PC-3 (cell line): ENCODE measurements around the gene S100A16. TPM values are rescaled to one million over a fixed set of nuclear protein-coding genes. Genes with fewer than 3 reads are reported as not detected.

Experiments used
- ATAC-seq: fragments of 200-7000 bp; cut with Tn5 transposase; 2 replicates; pipeline ENCODE4 v1.9.1; 2020; ENCODE audit warnings: mild to moderate bottlenecking, moderate library complexity
- BruUV-seq: library from RNA; stranded (reverse); fragments of 400-500 nt; replicated peaks from 2 replicates; lab custom pipeline; 2021; lab: Mats Ljungman, UMichigan
- CTCF ChIA-PET: fragments of 300-600 bp; sonication (Branson Sonifier 250); formaldehyde crosslinking; loops from one replicate; lab custom pipeline; 2022; ENCODE audit warnings: antibody characterized with exemption; lab: Charles Lee
- POLR2A ChIA-PET: fragments of 300-600 bp; sonication (Branson Sonifier 250); formaldehyde crosslinking; loops from one replicate; lab custom pipeline; 2022; ENCODE audit warnings: antibody characterized with exemption; ENCODE audit not compliant: unreplicated experiment; lab: Charles Lee
- DNase-seq: peaks from one replicate; pipeline ENCODE4 v3.0.0-alpha.2; 2015
- H2AFZ ChIP-seq: fragments of 300-600 bp; sonication (generic); 2 replicates; pipeline ENCODE4 v1.6.0; 2016; ENCODE audit warnings: antibody characterized with exemption, low read length
- H3F3A ChIP-seq: fragments of 300-600 bp; sonication (generic); one replicate; pipeline ENCODE4 v1.6.0; 2017; ENCODE audit warnings: antibody characterized with exemption, low read length, control low read depth, mild to moderate bottlenecking; ENCODE audit not compliant: unreplicated experiment
- H3K27ac ChIP-seq: fragments of 300-600 bp; sonication (generic); 2 replicates; pipeline ENCODE4 v1.5.1; 2016; ENCODE audit warnings: mild to moderate bottlenecking, low read length
- H3K27me3 ChIP-seq: fragments of 300-600 bp; sonication (generic); 2 replicates; pipeline ENCODE4 v1.6.1; 2016; ENCODE audit warnings: low read length, mixed read lengths
- H3K36me3 ChIP-seq: fragments of 300-600 bp; sonication (generic); 2 replicates; pipeline ENCODE4 v1.6.1; 2016; ENCODE audit warnings: low read depth, mixed run types, low read length, mixed read lengths
- H3K4me1 ChIP-seq: fragments of 300-600 bp; sonication (generic); 2 replicates; pipeline ENCODE4 v1.5.1; 2016; ENCODE audit warnings: low read length; ENCODE audit not compliant: insufficient read depth
- H3K4me2 ChIP-seq: fragments of 300-600 bp; sonication (generic); 2 replicates; pipeline ENCODE4 v1.6.0; 2016; ENCODE audit warnings: low read length
- H3K4me3 ChIP-seq: fragments of 300-600 bp; sonication (generic); 2 replicates; pipeline ENCODE4 v1.5.1; 2016; ENCODE audit warnings: mild to moderate bottlenecking, low read length, mixed read lengths
- H3K79me2 ChIP-seq: fragments of 300-600 bp; sonication (generic); 2 replicates; pipeline ENCODE4 v1.6.1; 2017; ENCODE audit warnings: low read length, mixed read lengths
- H3K9ac ChIP-seq: fragments of 300-600 bp; sonication (generic); 2 replicates; pipeline ENCODE4 v1.6.0; 2016; ENCODE audit warnings: mild to moderate bottlenecking, low read length
- H3K9me2 ChIP-seq: fragments of 300-600 bp; sonication (generic); replicated peaks from 2 replicates; pipeline ENCODE4 v1.6.1; 2016; ENCODE audit warnings: mixed run types, low read length, mixed read lengths
- H3K9me3 ChIP-seq: fragments of 300-600 bp; sonication (generic); 2 replicates; pipeline ENCODE4 v1.6.1; 2016; ENCODE audit warnings: low read length, mixed read lengths
- H4K20me1 ChIP-seq: fragments of 300-600 bp; sonication (generic); 2 replicates; pipeline ENCODE4 v1.6.1; 2016; ENCODE audit warnings: low read length, mixed read lengths
- EZH2 ChIP-seq: fragments of 300-600 bp; sonication (generic); IDR thresholded peaks from one replicate; pipeline ENCODE4 v1.6.1; 2017; ENCODE audit warnings: antibody characterized with exemption, mild to moderate bottlenecking, low read length; ENCODE audit not compliant: unreplicated experiment
- EZH2phosphoT487 ChIP-seq: fragments of 300-600 bp; sonication (generic); IDR thresholded peaks from 2 replicates; pipeline ENCODE4 v1.6.1; 2018; ENCODE audit warnings: mild to moderate bottlenecking, antibody characterized with exemption, low read length, borderline replicate concordance
- intact Hi-C: fragments of 100-400 bp; cut with micrococcal nuclease; formaldehyde crosslinking; loops from 2 replicates; pipeline ENCODE4 v1.9.0; 2023
- total RNA-seq: library from RNA; depleted of rRNA; stranded (reverse); fragments of >200 nt; gene quantifications from 2 replicates; pipeline ENCODE4 v1.2.3, GENCODE V29; 2014
- TF ChIP-seq, protein P1 (sequence below): fragments of 300-600 bp; sonication (generic); conservative IDR thresholded peaks from 2 replicates; pipeline ENCODE4 v1.5.1; 2017; ENCODE audit warnings: antibody characterized with exemption, low read depth, mild to moderate bottlenecking, low read length

S100A16 gene
- total RNA-seq, 1 experiment from 2014 or later, result 1,254 TPM

DNA sequence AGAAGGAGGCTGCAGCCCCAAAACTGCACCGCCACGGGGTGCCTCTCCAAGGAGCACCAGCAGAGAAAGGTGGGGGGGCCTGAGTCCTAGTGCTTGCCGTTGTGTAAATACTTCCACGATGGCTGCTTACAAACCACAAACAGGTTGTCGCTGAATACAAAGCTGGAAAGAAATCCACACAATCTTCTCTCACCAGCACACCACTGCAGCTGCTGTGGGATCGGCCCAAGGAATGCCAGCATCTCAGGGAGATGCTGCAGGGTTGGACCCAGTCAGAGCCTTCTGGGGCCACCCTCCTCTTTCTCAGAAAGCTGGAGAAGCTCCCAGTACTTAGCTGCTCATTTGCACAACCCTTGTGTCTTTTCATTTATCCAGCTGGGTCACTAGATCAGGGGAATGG is 6.2 kb upstream of the S100A16 start:
- H3K9me3 ChIP-seq, result no peaks in the 10 kb centered on the region
- H3K9ac ChIP-seq, result no peak overlapping the region
- H3K27me3 ChIP-seq, result no peaks in the 10 kb centered on the region
- peaks cover 2% of the 10 kb centered on the region for H3F3A ChIP-seq
- H3K36me3 ChIP-seq, result peaks cover 41% of the 10 kb centered on the region
- peaks cover 36% of the 10 kb centered on the region for H3K79me2 ChIP-seq
- ChIA-PET CTCF (interaction anchor here (0.6 to 2.6 kb wide), 3 partner anchors 8 to 47 kb away, joined by 3 to 14 read pairs (median 12); partner anchors contain the start of genes CHTOP and S100A13), POLR2A (interaction anchor here (2.2 kb wide), 1 partner anchor 8 kb away, joined by 12 read pairs; the partner anchor contains the start of gene S100A13)
- TF ChIP-seq, protein P1, sequence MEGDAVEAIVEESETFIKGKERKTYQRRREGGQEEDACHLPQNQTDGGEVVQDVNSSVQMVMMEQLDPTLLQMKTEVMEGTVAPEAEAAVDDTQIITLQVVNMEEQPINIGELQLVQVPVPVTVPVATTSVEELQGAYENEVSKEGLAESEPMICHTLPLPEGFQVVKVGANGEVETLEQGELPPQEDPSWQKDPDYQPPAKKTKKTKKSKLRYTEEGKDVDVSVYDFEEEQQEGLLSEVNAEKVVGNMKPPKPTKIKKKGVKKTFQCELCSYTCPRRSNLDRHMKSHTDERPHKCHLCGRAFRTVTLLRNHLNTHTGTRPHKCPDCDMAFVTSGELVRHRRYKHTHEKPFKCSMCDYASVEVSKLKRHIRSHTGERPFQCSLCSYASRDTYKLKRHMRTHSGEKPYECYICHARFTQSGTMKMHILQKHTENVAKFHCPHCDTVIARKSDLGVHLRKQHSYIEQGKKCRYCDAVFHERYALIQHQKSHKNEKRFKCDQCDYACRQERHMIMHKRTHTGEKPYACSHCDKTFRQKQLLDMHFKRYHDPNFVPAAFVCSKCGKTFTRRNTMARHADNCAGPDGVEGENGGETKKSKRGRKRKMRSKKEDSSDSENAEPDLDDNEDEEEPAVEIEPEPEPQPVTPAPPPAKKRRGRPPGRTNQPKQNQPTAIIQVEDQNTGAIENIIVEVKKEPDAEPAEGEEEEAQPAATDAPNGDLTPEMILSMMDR, result no peak
- TF ChIP-seq EZH2phosphoT487 (no peak), EZH2 (no peak)
- H3K4me2 ChIP-seq, result no peak overlapping the region
- H3K4me1 ChIP-seq, result peaks cover 40% of the 10 kb centered on the region
- H2AFZ ChIP-seq, result no peak overlapping the region
- H4K20me1 ChIP-seq, result no peaks in the 10 kb centered on the region
- no TSS peak for BruUV-seq
- H3K4me3 ChIP-seq, result no peak overlapping the region
- no peak overlapping the region for H3K27ac ChIP-seq
- H3K9me2 ChIP-seq, result no peaks in the 10 kb centered on the region
- no peak for ATAC-seq
- no peak for DNase-seq
- intact Hi-C loops, result no loop called here

DNA sequence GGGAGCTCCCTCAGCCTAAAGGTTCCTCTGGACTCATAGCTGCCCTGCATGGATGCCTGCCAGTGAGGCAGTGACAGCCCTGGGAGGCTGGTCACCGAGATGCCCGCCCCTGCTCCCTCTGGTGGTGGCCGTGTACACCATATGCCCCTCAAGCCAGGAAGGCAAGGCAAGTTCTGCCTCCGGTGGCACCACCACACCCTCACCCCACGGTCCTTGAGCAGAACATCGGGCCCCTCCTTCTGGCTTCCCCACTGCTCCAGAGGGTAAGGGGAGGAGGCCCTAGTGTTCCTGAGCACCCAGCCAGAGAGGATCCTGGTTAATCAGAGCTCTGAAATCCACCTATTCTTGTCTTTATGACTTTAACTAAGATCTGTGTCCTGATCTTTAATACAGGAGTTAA is 4.7 kb upstream of the S100A16 start:
- no peak overlapping the region for H2AFZ ChIP-seq
- no TSS peak for BruUV-seq
- H3K79me2 ChIP-seq, result peaks cover 43% of the 10 kb centered on the region
- ATAC-seq (peak; percentile 71), DNase-seq (peak; percentile 96)
- H3K27me3 ChIP-seq, result no peaks in the 10 kb centered on the region
- intact Hi-C loops, result loop anchor here (1.0 to 2.0 kb wide), 2 partner anchors 45 to 107 kb away; no protein-coding TSS in a partner anchor
- no peaks in the 10 kb centered on the region for H3K9me3 ChIP-seq
- peak overlapping the region; percentile 87 for H3K27ac ChIP-seq
- no peaks in the 10 kb centered on the region for H3K9me2 ChIP-seq
- no peaks in the 10 kb centered on the region for H4K20me1 ChIP-seq
- peaks cover 49% of the 10 kb centered on the region for H3K4me1 ChIP-seq
- TF ChIP-seq, protein P1, result peak; percentile 95
- TF ChIP-seq EZH2phosphoT487 (no peak), EZH2 (no peak)
- H3F3A ChIP-seq, result peaks cover 5% of the 10 kb centered on the region
- H3K4me3 ChIP-seq, result no peak overlapping the region
- ChIA-PET POLR2A (interaction anchor here (0.7 to 2.2 kb wide), 2 partner anchors 9 to 102 kb away, joined by 4 to 12 read pairs; partner anchors contain the start of gene S100A13), CTCF (interaction anchor here (0.6 to 2.6 kb wide), 6 partner anchors 10 to 85 kb away, joined by 3 to 14 read pairs (median 4); partner anchors contain the start of genes CHTOP and S100A13)
- H3K9ac ChIP-seq, result peak overlapping the region; percentile 67
- H3K4me2 ChIP-seq, result peak overlapping the region; percentile 34
- H3K36me3 ChIP-seq, result peaks cover 30% of the 10 kb centered on the region

DNA sequence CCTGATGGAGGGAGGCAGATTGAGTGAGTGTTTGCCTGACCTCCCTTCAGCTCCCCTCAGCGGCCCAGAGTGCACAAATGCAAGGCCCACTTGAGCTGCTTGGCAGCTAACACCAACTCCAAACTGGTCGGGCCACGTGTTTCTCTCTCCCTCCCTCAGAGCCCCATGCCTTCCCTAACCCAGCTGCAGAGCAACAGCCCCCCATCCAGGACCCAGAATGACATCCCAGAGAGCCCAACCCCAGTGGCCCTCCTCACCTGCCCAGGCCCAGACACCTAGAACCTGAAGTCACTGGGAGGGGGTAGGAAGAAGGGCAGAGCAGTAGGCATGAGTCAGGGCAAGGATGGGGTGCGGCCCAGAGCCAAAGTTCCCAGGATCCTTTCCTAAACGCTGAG is 4.0 kb upstream of the S100A16 start:
- no peak overlapping the region for H2AFZ ChIP-seq

More for the DNA sequence above, 4.0 kb upstream of the S100A16 start:
- Histone ChIP-seq H3K4me3 (no peak overlapping the region), H3K4me1 (peaks cover 49% of the 10 kb centered on the region), H3K36me3 (peaks cover 24% of the 10 kb centered on the region), H4K20me1 (no peaks in the 10 kb centered on the region), H3K27ac (peak overlapping the region; percentile 87), H3K9me3 (no peaks in the 10 kb centered on the region), H3K27me3 (no peaks in the 10 kb centered on the region), H3K9ac (peak overlapping the region; percentile 67), H3K79me2 (peaks cover 50% of the 10 kb centered on the region), H3K4me2 (peak overlapping the region; percentile 81), H3K9me2 (no peaks in the 10 kb centered on the region), H3F3A (peaks cover 9% of the 10 kb centered on the region)
- ChIA-PET CTCF (interaction anchor here (0.6 to 2.6 kb wide), 7 partner anchors 10 to 84 kb away, joined by 3 to 14 read pairs (median 4); partner anchors contain the start of genes CHTOP and S100A13), POLR2A (interaction anchor here (1.1 to 2.2 kb wide), 2 partner anchors 10 to 17 kb away, joined by 3 to 12 read pairs; partner anchors contain the start of gene S100A13)
- intact Hi-C loops, result loop anchor here (1.0 to 2.0 kb wide), 2 partner anchors 45 to 106 kb away; no protein-coding TSS in a partner anchor
- BruUV-seq, result no TSS peak
- no peak for DNase-seq
- TF ChIP-seq, protein P1, result no peak
- no peak for TF ChIP-seq EZH2phosphoT487
- TF ChIP-seq EZH2, result no peak
- ATAC-seq, result peak; percentile 0; the same call in 1 of the 2 replicates
